ENCODE measurements around the gene PPP6R2.

The PPP6R2 gene

GRCh38 chr22:50342651-50343540 lies at the start of gene PPP6R2:
TSS of gene PPP6R2 (plus strand) at chr22:50343327. CDS start at chr22:50393909, 50,582 bp downstream.
- Histone ChIP-seq H3K9me3 (ENCODE audit: insufficient read depth, low read length) (peaks cover 5% of the 10 kb centered on the region; the same call in 1 of the 2 replicates), H3K27me3 (ENCODE audit: insufficient read depth, insufficient read length) (peaks cover 3% of the 10 kb centered on the region), H3K4me3 (ENCODE audit: insufficient read length, low read depth) (peak within 1 kb of the TSS; percentile 74), H3K4me1 (ENCODE audit: insufficient read depth, insufficient read length) (peaks cover 10% of the 10 kb centered on the region), H3K36me3 (ENCODE audit: insufficient read depth, insufficient read length, low read length) (peaks cover 12% of the 10 kb centered on the region), H3K9ac (ENCODE audit: insufficient read length, low read depth) (peak within 1 kb of the TSS; percentile 92)
- TF ChIP-seq SUZ12 (IDR thresholded peaks at IDR 0.05; ENCODE audit: extremely low read depth, insufficient read depth, insufficient read length) (no peak), YY1 (IDR thresholded peaks at IDR 0.05; ENCODE audit: insufficient read depth, insufficient read length) (no peak), ZNF274 (IDR thresholded peaks at IDR 0.05; ENCODE audit: low read depth, low read length) (no peak)
- DNase-seq (ENCODE audit: low read depth, low spot score) = no peak

GRCh38 chr22:50293441-50294318 lies 49.4 kb upstream of the PPP6R2 start:
- TF ChIP-seq ZNF274 (IDR thresholded peaks at IDR 0.05; ENCODE audit: low read depth, low read length) (no peak), YY1 (IDR thresholded peaks at IDR 0.05; ENCODE audit: insufficient read depth, insufficient read length) (no peak), SUZ12 (IDR thresholded peaks at IDR 0.05; ENCODE audit: extremely low read depth, insufficient read depth, insufficient read length) (no peak)
- DNase-seq (ENCODE audit: low read depth, low spot score) = peak; percentile 44
- peaks cover 28% of the 10 kb centered on the region for H3K4me1 ChIP-seq (ENCODE audit: insufficient read depth, insufficient read length)

GRCh38 chr22:50294319-50294656 lies 48.8 kb upstream of the PPP6R2 start:
- no peaks in the 10 kb centered on the region for H3K27me3 ChIP-seq (ENCODE audit: insufficient read depth, insufficient read length)
- peaks cover 38% of the 10 kb centered on the region for H3K36me3 ChIP-seq (ENCODE audit: insufficient read depth, insufficient read length, low read length)
- peaks cover 28% of the 10 kb centered on the region for H3K4me1 ChIP-seq (ENCODE audit: insufficient read depth, insufficient read length)
- TF ChIP-seq ZNF274 (IDR thresholded peaks at IDR 0.05; ENCODE audit: low read depth, low read length) (no peak), YY1 (IDR thresholded peaks at IDR 0.05; ENCODE audit: insufficient read depth, insufficient read length) (no peak)
- H3K9me3 ChIP-seq (ENCODE audit: insufficient read depth, low read length) = no peaks in the 10 kb centered on the region
- H3K9ac ChIP-seq (ENCODE audit: insufficient read length, low read depth) = peak overlapping the region; percentile 12
- no peak overlapping the region for H3K4me3 ChIP-seq (ENCODE audit: insufficient read length, low read depth)
- DNase-seq (ENCODE audit: low read depth, low spot score) = no peak

More at GRCh38 chr22:50293441-50294318, 49.4 kb upstream of the PPP6R2 start:
- Histone ChIP-seq H3K9me3 (ENCODE audit: insufficient read depth, low read length) (no peaks in the 10 kb centered on the region), H3K4me3 (ENCODE audit: insufficient read length, low read depth) (no peak overlapping the region), H3K36me3 (ENCODE audit: insufficient read depth, insufficient read length, low read length) (peaks cover 45% of the 10 kb centered on the region), H3K27me3 (ENCODE audit: insufficient read depth, insufficient read length) (no peaks in the 10 kb centered on the region), H3K9ac (ENCODE audit: insufficient read length, low read depth) (peak overlapping the region; percentile 12)

- H3K4me3 ChIP-seq (ENCODE audit: insufficient read length, low read depth) = no peak overlapping the region
- H3K27me3 ChIP-seq (ENCODE audit: insufficient read depth, insufficient read length) = no peaks in the 10 kb centered on the region
- H3K9me3 ChIP-seq (ENCODE audit: insufficient read depth, low read length) = no peaks in the 10 kb centered on the region
- peaks cover 26% of the 10 kb centered on the region for H3K4me1 ChIP-seq (ENCODE audit: insufficient read depth, insufficient read length)
- DNase-seq (ENCODE audit: low read depth, low spot score) = no peak
- peaks cover 16% of the 10 kb centered on the region for H3K36me3 ChIP-seq (ENCODE audit: insufficient read depth, insufficient read length, low read length)
- no peak for TF ChIP-seq SUZ12 (IDR thresholded peaks at IDR 0.05; ENCODE audit: extremely low read depth, insufficient read depth, insufficient read length)
- TF ChIP-seq YY1 (IDR thresholded peaks at IDR 0.05; ENCODE audit: insufficient read depth, insufficient read length) = no peak
- TF ChIP-seq ZNF274 (IDR thresholded peaks at IDR 0.05; ENCODE audit: low read depth, low read length) = no peak
- H3K9ac ChIP-seq (ENCODE audit: insufficient read length, low read depth) = no peak overlapping the region
Measured at GRCh38 chr22:50296658-50297490, 46.3 kb upstream of the PPP6R2 start.

- Histone ChIP-seq H3K27me3 (ENCODE audit: insufficient read depth, insufficient read length) (no peaks in the 10 kb centered on the region), H3K9me3 (ENCODE audit: insufficient read depth, low read length) (no peaks in the 10 kb centered on the region), H3K36me3 (ENCODE audit: insufficient read depth, insufficient read length, low read length) (peaks cover 16% of the 10 kb centered on the region), H3K4me1 (ENCODE audit: insufficient read depth, insufficient read length) (peaks cover 22% of the 10 kb centered on the region), H3K9ac (ENCODE audit: insufficient read length, low read depth) (no peak overlapping the region), H3K4me3 (ENCODE audit: insufficient read length, low read depth) (no peak overlapping the region)
- no peak for DNase-seq (ENCODE audit: low read depth, low spot score)
- TF ChIP-seq SUZ12 (IDR thresholded peaks at IDR 0.05; ENCODE audit: extremely low read depth, insufficient read depth, insufficient read length) = no peak
- no peak for TF ChIP-seq YY1 (IDR thresholded peaks at IDR 0.05; ENCODE audit: insufficient read depth, insufficient read length)
- no peak for TF ChIP-seq ZNF274 (IDR thresholded peaks at IDR 0.05; ENCODE audit: low read depth, low read length)
Measured at GRCh38 chr22:50297510-50298265, 45.4 kb upstream of the PPP6R2 start.

GRCh38 chr22:50298266-50298637 lies 44.9 kb upstream of the PPP6R2 start:
- DNase-seq (ENCODE audit: low read depth, low spot score) = no peak
- H3K4me3 ChIP-seq (ENCODE audit: insufficient read length, low read depth) = no peak overlapping the region
- peaks cover 20% of the 10 kb centered on the region for H3K36me3 ChIP-seq (ENCODE audit: insufficient read depth, insufficient read length, low read length)
- H3K27me3 ChIP-seq (ENCODE audit: insufficient read depth, insufficient read length) = no peaks in the 10 kb centered on the region
- H3K9me3 ChIP-seq (ENCODE audit: insufficient read depth, low read length) = no peaks in the 10 kb centered on the region
- TF ChIP-seq SUZ12 (IDR thresholded peaks at IDR 0.05; ENCODE audit: extremely low read depth, insufficient read depth, insufficient read length) (no peak), YY1 (IDR thresholded peaks at IDR 0.05; ENCODE audit: insufficient read depth, insufficient read length) (no peak), ZNF274 (IDR thresholded peaks at IDR 0.05; ENCODE audit: low read depth, low read length) (no peak)
- H3K9ac ChIP-seq (ENCODE audit: insufficient read length, low read depth) = no peak overlapping the region
- H3K4me1 ChIP-seq (ENCODE audit: insufficient read depth, insufficient read length) = peaks cover 18% of the 10 kb centered on the region

All from NT2/D1 (cell line).